Left lung (tissue), 10 donors: ENCODE data around the gene RPN1. TPM values are rescaled to one million over a fixed set of nuclear protein-coding genes. Genes with fewer than 3 reads are reported as not detected.
A peak's percentile ranks its signal among the peaks of the same experiment; 100 is the strongest.

ENCODE experiments used
- ATAC-seq: fragments of 200-7000 bp; cut with Tn5 transposase; one replicate; pipeline ENCODE4 v1.9.1; 2020; ENCODE audit warnings: moderate library complexity
- DNase-seq, 4 donors: peaks; one replicate each; pipeline ENCODE4 v3.0.0-alpha.2; 2013 to 2020
- H3K27ac ChIP-seq, 2 donors: fragments of 200-600 bp; sonication (generic) in 1 of 2; one replicate each; pipeline versions ENCODE4 v1.5.0 to v1.8.0; 2020 to 2021
- H3K27me3 ChIP-seq, 2 donors: fragments of 200-600 bp; sonication (generic) in 1 of 2; one replicate each; pipeline versions ENCODE4 v1.5.0 to v1.8.0; 2020 to 2021
- H3K36me3 ChIP-seq, 2 donors: fragments of 200-600 bp; sonication (generic) in 1 of 2; one replicate each; pipeline versions ENCODE4 v1.5.0 to v1.8.0; 2020 to 2021
- H3K4me1 ChIP-seq, 2 donors: fragments of 200-600 bp; one replicate each; pipeline ENCODE4 v1.8.0; 2021
- H3K4me3 ChIP-seq, 2 donors: fragments of 200-600 bp; sonication (generic) in 1 of 2; one replicate each; pipeline versions ENCODE4 v1.5.0 to v1.8.0; 2020 to 2021; ENCODE audit warnings: mild to moderate bottlenecking in 1 of 2
- H3K9me3 ChIP-seq, 2 donors: fragments of 200-600 bp; sonication (generic) in 1 of 2; one replicate each; pipeline versions ENCODE4 v1.5.0 to v1.8.0; 2020 to 2021
- CTCF ChIP-seq, 2 donors: fragments of 200-600 bp; sonication (generic) in 1 of 2; IDR thresholded peaks; one replicate each; pipeline versions ENCODE4 v1.5.0 to v1.8.0; 2021; ENCODE audit warnings: antibody characterized with exemption in 2 of 2
- intact Hi-C, 2 donors: fragments of 100-400 bp; cut with DNase I; formaldehyde crosslinking; loops; one replicate each; pipeline versions ENCODE4 v1.11.2 to v1.14.2; 2022
- polyA plus RNA-seq, 6 donors: library from polyadenylated mRNA; unstranded; fragments of 120-200 nt; gene quantifications; one replicate each; pipeline ENCODE4 v1.2.1, GENCODE V29; 2013; ENCODE audit not compliant: insufficient read length in 6 of 6
- total RNA-seq, 2 donors: library from RNA; stranded (reverse); fragmentation: NEBNext Ultra II Directional; extraction: Animal tissue kit (Norgen Biotek cat#: 25700); gene quantifications; one replicate each; pipeline ENCODE4 v1.2.1, GENCODE V29; 2021
- donor health status: DM: no; HTN: yes; CAD: no.
- donor health status: DM: no; HTN: no; CAD: no.

Gene RPN1
- total and polyA plus RNA-seq, 8 donors: 132 to 294 (median 154) TPM

GRCh38 chr3:128610451-128611070 lies 40.1 kb downstream of the RPN1 start:
- TF ChIP-seq CTCF (IDR thresholded peaks at IDR 0.05): no peak
- DNase-seq (no peak), ATAC-seq (no peak)
- Histone ChIP-seq H3K27ac (no peak overlapping the region), H3K4me1 (peaks cover 0 to 10% of the 10 kb centered on the region in 2 donors), H3K9me3 (no peaks in the 10 kb centered on the region), H3K4me3 (no peak overlapping the region), H3K27me3 (no peaks in the 10 kb centered on the region), H3K36me3 (no peaks in the 10 kb centered on the region)
- intact Hi-C loops: loop anchor here in 1 of 2 donors (10.0 kb wide), 1 partner anchor 446 kb away; no protein-coding TSS in a partner anchor

- H3K27me3 ChIP-seq: no peaks in the 10 kb centered on the region
- H3K4me3 ChIP-seq: no peak overlapping the region
- no peak overlapping the region for H3K27ac ChIP-seq
- no peaks in the 10 kb centered on the region for H3K36me3 ChIP-seq
- no peaks in the 10 kb centered on the region for H3K9me3 ChIP-seq
- DNase-seq (no peak), ATAC-seq (no peak)
- intact Hi-C loops: no loop called here
- no peak for TF ChIP-seq CTCF (IDR thresholded peaks at IDR 0.05)
- peaks cover 0 to 21% of the 10 kb centered on the region in 2 donors for H3K4me1 ChIP-seq
Measured at GRCh38 chr3:128609294-128609693, 41.3 kb downstream of the RPN1 start.

GRCh38 chr3:128607710-128608048 lies 42.9 kb downstream of the RPN1 start:
- Histone ChIP-seq H3K4me1 (peaks cover 0 to 35% of the 10 kb centered on the region in 2 donors), H3K27me3 (no peaks in the 10 kb centered on the region), H3K9me3 (no peaks in the 10 kb centered on the region), H3K27ac (peak overlapping the region; percentile 35 to 58), H3K36me3 (no peaks in the 10 kb centered on the region), H3K4me3 (peak overlapping the region; percentile 47)
- TF ChIP-seq CTCF (IDR thresholded peaks at IDR 0.05): no peak
- ATAC-seq: no peak
- intact Hi-C loops: no loop called here
- DNase-seq: no peak

- no peak for TF ChIP-seq CTCF (IDR thresholded peaks at IDR 0.05)
- no peaks in the 10 kb centered on the region for H3K27me3 ChIP-seq
- H3K36me3 ChIP-seq: no peaks in the 10 kb centered on the region
- intact Hi-C loops: no loop called here
- H3K4me3 ChIP-seq: no peak overlapping the region
- no peak for ATAC-seq
- no peak for DNase-seq
- H3K27ac ChIP-seq: no peak overlapping the region
- H3K4me1 ChIP-seq: peaks cover 0 to 35% of the 10 kb centered on the region in 2 donors
- no peaks in the 10 kb centered on the region for H3K9me3 ChIP-seq
Measured at GRCh38 chr3:128606094-128606493, 44.5 kb downstream of the RPN1 start.

GRCh38 chr3:128605091-128606046 lies 45.2 kb downstream of the RPN1 start:
- Histone ChIP-seq H3K4me1 (peaks cover 0 to 35% of the 10 kb centered on the region in 2 donors), H3K9me3 (no peaks in the 10 kb centered on the region), H3K27me3 (no peaks in the 10 kb centered on the region), H3K27ac (no peak overlapping the region), H3K4me3 (no peak overlapping the region), H3K36me3 (no peaks in the 10 kb centered on the region)
- ATAC-seq (no peak), DNase-seq (no peak)
- TF ChIP-seq CTCF (IDR thresholded peaks at IDR 0.05): no peak
- intact Hi-C loops: no loop called here
